ENCODE results near the gene DKK2. TPM values are rescaled to one million over a fixed set of nuclear protein-coding genes. Genes with fewer than 3 reads are reported as not detected.

DKK2 gene
- total RNA-seq, 4 donors from 2014 or later = 1.4 to 1.9 (median 1.6) TPM

DNA sequence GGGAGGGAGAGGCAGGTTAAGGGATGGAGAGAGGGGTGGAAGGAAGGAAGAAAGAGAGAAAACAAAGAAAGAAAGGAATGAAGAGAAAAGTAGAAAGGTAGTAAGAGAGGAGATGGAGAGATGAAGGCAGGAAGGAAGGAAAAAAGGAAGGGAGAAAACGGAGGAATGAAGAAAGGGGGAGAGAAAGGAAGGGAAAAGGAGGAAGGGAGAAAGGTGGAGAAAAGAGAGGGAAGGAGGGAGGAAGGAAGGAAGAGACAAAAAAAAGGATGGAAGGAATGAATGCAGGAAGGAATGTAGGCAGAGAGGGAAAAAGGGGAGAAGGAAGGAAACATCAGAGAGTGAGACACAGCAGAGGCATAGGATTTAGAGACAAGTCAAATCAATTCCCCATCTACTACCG is 68.2 kb downstream of the DKK2 start:
- Histone ChIP-seq H3K4me1 (no peaks in the 10 kb centered on the region), H3K36me3 (no peaks in the 10 kb centered on the region), H3K9me3 (no peaks in the 10 kb centered on the region), H3K27ac (no peak overlapping the region), H3K4me3 (no peak overlapping the region), H3K27me3 (no peaks in the 10 kb centered on the region)
- TF ChIP-seq, protein P1, sequence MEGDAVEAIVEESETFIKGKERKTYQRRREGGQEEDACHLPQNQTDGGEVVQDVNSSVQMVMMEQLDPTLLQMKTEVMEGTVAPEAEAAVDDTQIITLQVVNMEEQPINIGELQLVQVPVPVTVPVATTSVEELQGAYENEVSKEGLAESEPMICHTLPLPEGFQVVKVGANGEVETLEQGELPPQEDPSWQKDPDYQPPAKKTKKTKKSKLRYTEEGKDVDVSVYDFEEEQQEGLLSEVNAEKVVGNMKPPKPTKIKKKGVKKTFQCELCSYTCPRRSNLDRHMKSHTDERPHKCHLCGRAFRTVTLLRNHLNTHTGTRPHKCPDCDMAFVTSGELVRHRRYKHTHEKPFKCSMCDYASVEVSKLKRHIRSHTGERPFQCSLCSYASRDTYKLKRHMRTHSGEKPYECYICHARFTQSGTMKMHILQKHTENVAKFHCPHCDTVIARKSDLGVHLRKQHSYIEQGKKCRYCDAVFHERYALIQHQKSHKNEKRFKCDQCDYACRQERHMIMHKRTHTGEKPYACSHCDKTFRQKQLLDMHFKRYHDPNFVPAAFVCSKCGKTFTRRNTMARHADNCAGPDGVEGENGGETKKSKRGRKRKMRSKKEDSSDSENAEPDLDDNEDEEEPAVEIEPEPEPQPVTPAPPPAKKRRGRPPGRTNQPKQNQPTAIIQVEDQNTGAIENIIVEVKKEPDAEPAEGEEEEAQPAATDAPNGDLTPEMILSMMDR (IDR thresholded peaks at IDR 0.05) = no peak
- TF ChIP-seq POLR2AphosphoS5 (IDR thresholded peaks at IDR 0.05) (no peak), EP300 (IDR thresholded peaks at IDR 0.05) (no peak), POLR2A (IDR thresholded peaks at IDR 0.05) (no peak)
- 78% methylated on average over 2 of the region's 2 CpGs for WGBS
- DNase-seq (ENCODE audit: low spot score in 2 of 2) = no peak

- H3K4me1 ChIP-seq = no peaks in the 10 kb centered on the region
- no peak overlapping the region for H3K27ac ChIP-seq
- H3K27me3 ChIP-seq = no peaks in the 10 kb centered on the region
- no peak overlapping the region for H3K4me3 ChIP-seq
- no peak for TF ChIP-seq POLR2AphosphoS5 (IDR thresholded peaks at IDR 0.05)
- TF ChIP-seq, protein P1 (IDR thresholded peaks at IDR 0.05) = no peak
- WGBS = 53% methylated on average over 3 of the region's 3 CpGs
- H3K9me3 ChIP-seq = no peaks in the 10 kb centered on the region
- no peaks in the 10 kb centered on the region for H3K36me3 ChIP-seq
- DNase-seq (ENCODE audit: low spot score in 2 of 2) = no peak
These were observed 82.9 kb downstream of the DKK2 start for GRCh38 chr4:106953036-106953705.

GRCh38 chr4:106951891-106952290 is 84.2 kb downstream of the DKK2 start:
- no peaks in the 10 kb centered on the region for H3K36me3 ChIP-seq
- H3K4me3 ChIP-seq = no peak overlapping the region
- no peak for TF ChIP-seq EP300 (IDR thresholded peaks at IDR 0.05)
- TF ChIP-seq POLR2A (IDR thresholded peaks at IDR 0.05) = no peak
- TF ChIP-seq, protein P1 (IDR thresholded peaks at IDR 0.05) = no peak
- no peak for TF ChIP-seq POLR2AphosphoS5 (IDR thresholded peaks at IDR 0.05)
- no peaks in the 10 kb centered on the region for H3K4me1 ChIP-seq
- H3K27me3 ChIP-seq = no peaks in the 10 kb centered on the region
- no peak overlapping the region for H3K27ac ChIP-seq
- 86% methylated on average over 2 of the region's 2 CpGs for WGBS
- H3K9me3 ChIP-seq = no peaks in the 10 kb centered on the region
- no peak for DNase-seq (ENCODE audit: low spot score in 2 of 2)

DNA sequence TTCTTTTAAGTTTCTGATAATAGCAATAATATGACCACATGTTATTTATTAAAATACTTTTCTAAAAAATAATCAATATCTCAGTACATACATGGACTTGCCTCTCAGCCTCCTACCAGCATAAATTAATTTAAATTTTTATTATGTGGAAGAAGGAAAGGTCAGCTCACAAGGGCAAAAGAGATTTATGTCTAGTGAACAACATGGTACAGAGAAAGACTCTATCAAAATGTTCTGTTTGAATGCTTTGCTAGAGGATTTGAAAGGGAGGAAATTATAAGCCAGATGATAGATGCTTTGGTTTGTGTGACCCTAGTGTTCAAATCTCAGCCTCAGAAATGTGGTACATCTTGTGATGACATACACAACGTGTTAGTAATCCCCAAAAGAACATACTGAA is 94.3 kb downstream of the DKK2 start:
- Histone ChIP-seq H3K9me3 (no peaks in the 10 kb centered on the region), H3K4me3 (no peak overlapping the region), H3K36me3 (no peaks in the 10 kb centered on the region), H3K27me3 (no peaks in the 10 kb centered on the region), H3K27ac (no peak overlapping the region), H3K4me1 (no peaks in the 10 kb centered on the region)
- 33% methylated on average over 1 of the region's 1 CpG for WGBS
- TF ChIP-seq POLR2AphosphoS5 (IDR thresholded peaks at IDR 0.05) = no peak
- TF ChIP-seq POLR2A (IDR thresholded peaks at IDR 0.05) = no peak
- TF ChIP-seq, protein P1 (IDR thresholded peaks at IDR 0.05) = no peak
- no peak for TF ChIP-seq EP300 (IDR thresholded peaks at IDR 0.05)
- DNase-seq (ENCODE audit: low spot score in 2 of 2) = no peak

DNA sequence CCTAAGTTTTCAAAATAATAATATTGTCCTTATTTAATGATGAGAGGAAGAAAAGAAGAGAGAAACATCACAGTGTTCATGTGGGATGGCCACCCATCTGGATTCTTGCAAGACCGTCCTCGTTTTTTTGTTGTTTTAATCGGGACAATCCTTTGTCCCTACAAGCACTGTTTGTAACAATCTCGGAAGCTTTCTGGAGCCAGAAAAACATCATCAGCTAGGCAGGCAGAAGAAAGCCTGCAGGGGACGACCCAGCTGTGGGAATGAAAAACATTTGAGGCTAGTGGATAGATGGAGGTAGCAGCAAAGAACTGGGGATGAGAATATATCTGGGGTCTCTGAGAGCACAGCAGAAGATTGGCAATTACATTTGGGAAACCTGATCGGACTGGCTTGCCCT is 105.6 kb downstream of the DKK2 start:
- Histone ChIP-seq H3K27ac (no peak overlapping the region), H3K4me1 (no peaks in the 10 kb centered on the region), H3K4me3 (no peak overlapping the region), H3K36me3 (no peaks in the 10 kb centered on the region), H3K9me3 (no peaks in the 10 kb centered on the region), H3K27me3 (no peaks in the 10 kb centered on the region)
- no peak for DNase-seq (ENCODE audit: low spot score in 2 of 2)
- 51% methylated on average over 6 of the region's 6 CpGs for WGBS
- TF ChIP-seq, protein P1 (IDR thresholded peaks at IDR 0.05) = no peak
- TF ChIP-seq POLR2AphosphoS5 (IDR thresholded peaks at IDR 0.05) (no peak), POLR2A (IDR thresholded peaks at IDR 0.05) (no peak), EP300 (IDR thresholded peaks at IDR 0.05) (no peak)
